Ammon's horn (tissue), 1 donor: ENCODE measurements around the gene TRAPPC12.
"Not testable (repeated sequence)": the region's sequence is repeated elsewhere in the genome, so short reads cannot be mapped to it uniquely, and the experiment has no call there.

ENCODE experiments used
- DNase-seq: peaks from one replicate; pipeline ENCODE4 v3.0.0-alpha.2; 2016; ENCODE audit warnings: low spot score

Gene TRAPPC12

DNA sequence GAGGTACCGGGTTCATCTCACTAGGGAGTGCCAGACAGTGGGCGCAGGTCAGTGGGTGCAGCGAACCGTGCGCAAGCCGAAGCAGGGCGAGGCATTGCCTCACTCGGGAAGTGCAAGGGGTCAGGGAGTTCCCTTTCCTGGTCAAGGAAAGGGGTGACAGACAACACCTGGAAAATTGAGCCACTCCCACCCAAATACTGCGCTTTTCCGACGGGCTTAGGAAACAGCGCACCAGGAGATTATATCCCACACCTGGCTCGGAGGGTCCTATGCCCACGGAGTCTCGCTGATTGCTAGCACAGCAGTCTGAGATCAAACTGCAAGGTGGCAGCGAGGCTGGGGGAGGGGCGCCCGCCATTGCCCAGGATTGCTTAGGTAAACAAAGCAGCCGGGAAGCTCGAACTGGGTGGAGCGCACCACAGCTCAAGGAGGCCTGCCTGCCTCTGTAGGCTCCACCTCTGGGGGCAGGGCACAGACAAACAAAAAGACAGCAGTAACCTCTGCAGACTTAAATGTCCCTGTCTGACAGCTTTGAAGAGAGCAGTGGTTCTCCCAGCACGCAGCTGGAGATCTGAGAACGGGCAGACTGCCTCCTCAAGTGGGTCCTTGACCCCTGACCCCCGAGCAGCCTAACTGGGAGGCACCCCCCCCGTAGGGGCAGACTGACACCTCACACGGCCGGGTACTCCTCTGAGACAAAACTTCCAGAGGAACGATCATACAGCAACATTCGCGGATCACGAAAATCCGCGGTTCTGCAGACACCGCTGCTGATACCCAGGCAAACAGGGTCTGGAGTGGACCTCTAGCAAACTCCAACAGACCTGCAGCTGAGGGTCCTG, 9.9 kb upstream of the TRAPPC12 start:
- DNase-seq, result not testable (repeated sequence)

DNA sequence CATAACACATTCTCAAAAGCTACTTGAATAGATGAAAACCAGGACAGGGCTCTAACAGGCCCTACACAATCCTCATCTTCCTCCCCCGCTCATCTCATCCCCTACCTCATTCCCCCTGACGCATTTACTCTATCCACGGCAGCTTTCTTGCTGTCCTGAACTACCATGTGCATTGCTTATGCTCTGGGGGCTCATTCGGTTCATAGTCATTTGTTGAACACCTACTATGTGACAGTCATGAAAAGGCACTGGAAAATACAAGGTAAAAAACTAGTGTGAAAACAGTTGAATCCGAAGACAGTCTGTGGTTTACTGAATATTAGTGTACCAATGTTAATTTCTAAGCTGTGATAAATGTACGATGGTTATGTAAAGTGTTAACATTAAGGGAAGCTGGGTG, 2.7 kb upstream of the TRAPPC12 start:
- no peak for DNase-seq

DNA sequence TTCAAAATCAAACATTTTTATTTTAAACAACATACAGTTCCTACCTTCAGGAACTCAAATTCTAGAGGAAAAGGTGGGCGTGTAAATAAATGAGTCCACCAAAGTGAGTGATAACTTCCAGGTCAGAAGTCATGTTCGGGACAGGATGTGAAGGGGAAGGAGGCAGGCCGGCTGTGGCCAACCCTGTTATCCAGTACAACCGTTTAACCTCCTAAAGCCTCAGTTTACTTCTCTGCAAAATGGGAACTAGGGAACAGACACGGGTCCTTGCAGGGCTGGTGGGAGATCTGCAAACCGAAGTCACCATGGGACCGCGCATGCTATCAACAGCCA, 2.2 kb upstream of the TRAPPC12 start:
- DNase-seq, result no peak

DNA sequence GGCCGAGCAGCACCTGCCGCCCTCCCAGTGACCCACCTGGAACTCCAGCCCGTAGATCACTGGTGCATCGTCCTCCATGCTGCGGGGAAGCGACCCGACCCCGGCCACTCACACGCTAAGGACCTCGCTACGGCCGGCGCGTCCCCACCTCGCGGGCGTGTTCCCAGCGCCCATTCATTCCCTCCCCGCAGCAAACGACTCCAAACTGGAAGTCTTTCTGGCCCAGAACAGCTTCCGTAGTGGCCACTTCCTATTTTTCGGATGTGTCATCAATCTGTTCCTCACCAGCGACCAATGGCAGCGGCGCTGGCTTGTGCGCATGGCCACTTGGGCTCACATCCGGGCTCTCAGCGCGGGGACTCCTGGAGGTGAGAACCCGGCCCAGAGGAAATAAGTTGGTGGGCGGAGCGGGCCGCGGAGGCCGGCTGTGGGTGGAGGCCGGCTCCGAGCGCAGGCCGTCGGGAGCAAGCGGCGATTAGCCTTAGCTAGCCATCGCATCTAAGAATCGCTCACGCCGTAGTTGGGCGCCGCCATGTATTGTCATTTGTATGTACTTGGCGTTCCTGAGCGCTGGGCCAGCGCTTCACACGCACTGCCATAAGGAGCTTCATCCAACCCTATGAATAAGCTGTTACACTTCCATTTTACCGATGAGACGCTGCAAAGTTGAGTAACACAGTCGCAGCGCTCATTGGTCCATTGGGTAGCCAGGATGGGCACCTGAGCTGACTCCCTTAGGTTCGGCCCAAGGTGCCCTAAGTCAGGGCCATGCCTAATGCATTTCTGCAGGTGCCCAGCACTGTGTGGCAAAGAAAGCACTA, 1.7 kb upstream of the TRAPPC12 start, which contains the start of gene EIPR1:
EIPR1 (minus strand) TSS at position 207 of the 821 bp plus-strand sequence; CDS start at position 78, 129 bp downstream.
- peak; percentile 96 for DNase-seq

DNA sequence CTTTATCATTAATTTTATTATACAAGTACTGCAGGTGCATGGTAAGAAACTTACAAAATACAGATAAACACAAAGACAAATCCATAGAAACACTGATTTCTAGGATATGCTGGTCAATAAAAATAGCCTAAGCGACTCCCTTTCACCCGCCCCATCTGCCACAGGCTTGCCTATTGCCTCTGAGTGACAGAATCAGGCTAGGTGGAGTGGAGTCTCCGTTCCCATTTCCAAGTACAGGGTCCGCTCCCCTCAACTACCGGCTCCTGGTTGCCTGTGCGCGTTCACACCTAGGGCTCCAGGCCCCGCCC, 201 bp upstream of the TRAPPC12 start:
- no peak for DNase-seq

DNA sequence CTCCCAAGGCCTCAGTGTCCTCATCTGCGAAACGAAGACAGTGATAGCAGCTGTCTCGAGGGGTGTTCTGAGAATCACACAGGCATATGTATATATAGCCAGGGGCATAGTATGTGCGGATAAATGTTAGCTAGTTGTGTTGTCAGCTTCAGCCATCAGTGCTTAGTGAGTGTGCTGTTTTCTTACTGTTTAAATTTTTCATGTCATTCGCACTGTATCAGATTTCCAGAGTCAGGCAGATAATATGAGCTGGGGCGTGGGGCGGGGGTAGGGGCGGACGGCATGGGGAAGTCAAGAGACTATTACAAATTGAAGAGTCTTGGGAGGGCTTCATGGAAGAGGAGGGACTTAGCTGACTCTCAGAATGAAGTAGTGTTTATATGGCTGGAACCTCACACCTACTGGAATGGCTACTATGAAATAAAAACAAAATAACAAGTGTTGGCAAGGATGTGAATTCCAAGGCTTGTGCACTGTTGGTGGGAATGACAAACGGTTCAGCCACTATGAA, 7.0 kb downstream of the TRAPPC12 start:
- no peak for DNase-seq

DNA sequence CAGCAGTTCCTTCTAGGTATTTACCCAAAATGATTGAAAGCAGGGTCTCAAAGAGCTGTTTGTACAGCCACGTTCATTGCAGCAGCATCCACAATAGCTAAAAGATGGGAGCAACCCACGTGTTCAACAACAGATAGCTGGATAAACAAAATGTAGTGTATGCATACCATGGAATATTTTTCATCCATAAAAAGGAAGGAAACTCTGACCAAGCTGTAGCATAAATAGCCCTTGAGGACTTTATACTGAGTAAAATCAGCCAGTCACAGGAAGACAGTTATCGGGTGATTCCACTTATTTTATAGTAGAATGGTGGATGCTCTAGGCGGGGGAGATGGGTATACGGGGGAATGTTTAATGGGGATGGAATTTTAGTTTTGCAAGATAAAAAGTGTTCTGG, 7.5 kb downstream of the TRAPPC12 start:
- no peak for DNase-seq

DNA sequence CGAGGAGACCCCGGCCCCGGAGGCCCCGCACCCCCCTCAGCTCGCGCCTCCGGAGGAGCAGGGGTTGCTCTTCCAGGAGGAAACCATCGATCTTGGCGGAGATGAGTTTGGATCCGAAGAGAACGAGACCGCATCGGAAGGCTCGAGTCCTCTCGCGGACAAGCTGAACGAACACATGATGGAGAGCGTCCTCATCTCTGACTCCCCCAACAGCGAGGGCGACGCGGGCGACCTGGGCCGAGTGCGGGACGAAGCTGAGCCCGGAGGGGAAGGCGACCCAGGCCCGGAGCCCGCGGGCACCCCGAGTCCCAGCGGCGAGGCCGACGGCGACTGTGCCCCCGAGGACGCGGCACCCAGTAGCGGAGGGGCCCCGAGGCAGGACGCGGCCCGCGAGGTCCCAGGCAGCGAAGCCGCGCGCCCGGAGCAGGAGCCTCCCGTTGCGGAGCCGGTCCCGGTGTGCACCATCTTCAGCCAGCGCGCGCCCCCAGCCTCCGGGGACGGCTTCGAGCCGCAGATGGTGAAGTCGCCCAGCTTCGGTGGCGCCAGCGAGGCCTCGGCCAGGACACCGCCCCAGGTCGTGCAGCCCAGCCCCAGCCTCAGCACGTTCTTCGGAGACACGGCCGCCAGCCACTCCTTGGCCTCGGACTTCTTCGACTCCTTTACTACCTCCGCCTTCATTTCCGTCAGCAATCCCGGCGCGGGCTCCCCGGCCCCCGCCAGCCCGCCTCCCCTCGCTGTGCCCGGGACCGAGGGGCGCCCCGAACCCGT, 8.3 kb downstream of the TRAPPC12 start:
- DNase-seq, result no peak

DNA sequence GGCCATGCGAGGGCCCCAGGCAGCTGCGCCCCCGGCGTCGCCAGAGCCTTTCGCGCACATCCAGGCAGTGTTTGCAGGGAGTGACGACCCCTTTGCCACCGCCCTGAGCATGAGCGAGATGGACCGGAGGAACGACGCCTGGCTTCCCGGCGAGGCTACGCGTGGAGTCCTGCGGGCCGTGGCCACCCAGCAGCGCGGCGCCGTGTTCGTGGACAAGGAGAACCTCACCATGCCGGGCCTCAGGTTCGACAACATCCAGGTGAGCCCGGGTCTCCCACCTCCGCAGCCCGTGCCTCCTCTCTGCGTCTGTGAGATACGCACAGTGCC, 8.9 kb downstream of the TRAPPC12 start:
- DNase-seq, result no peak

- DNase-seq, result no peak
Measured at GRCh38 chr2:3389193-3389592, 9.7 kb downstream of the TRAPPC12 start.

DNA sequence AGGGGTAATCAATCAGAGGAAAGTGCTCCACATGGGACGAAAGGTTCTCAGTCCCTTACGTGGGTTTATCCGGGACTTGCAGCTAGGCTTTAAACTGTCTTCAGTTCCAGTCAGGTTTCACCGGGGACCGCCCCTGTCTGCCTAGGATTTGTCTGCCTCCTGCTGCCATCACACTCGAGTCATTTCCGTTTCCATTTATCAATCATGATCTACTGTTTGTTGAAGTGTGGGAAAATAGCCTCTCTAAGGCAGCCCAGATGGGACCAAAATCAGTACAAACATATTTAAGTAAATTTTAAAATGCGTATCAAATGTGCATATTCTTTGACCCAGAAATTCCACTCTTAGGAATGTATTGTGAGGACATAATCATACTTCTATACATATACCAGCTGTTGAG, 10.5 kb downstream of the TRAPPC12 start:
- no peak for DNase-seq

GRCh38 chr2:3392216-3392615, 12.7 kb downstream of the TRAPPC12 start:
- DNase-seq, result no peak

DNA sequence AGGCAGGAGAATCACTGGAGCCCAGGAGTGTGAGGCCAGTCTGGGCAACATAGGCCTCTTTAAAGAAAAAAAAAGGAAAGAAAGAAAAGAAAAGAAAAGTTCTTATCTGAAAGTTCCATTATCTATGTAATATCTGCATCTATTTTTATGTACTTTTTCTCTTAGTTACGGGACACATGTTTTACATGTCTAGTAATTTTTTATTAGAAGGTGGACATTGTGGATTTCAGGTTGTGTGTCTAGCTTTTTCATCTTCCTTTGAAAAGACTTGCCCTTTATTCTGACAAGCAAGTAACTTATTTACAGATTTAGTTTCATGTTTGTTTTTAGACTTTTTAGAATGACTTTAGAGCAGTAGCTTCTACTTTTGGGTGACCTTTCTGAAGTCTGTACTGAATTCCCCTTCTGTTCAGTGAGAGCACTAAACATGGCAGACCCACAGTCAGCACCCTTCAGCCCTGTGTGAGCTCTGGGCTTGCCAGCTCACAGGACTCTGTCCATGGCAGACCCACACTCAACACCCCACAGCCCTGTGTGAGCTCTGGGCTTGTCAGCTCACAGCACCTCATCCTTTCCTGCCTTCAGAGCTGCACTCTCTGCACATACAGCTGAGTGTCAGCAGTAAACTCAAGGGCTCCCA, 17.5 kb downstream of the TRAPPC12 start:
- DNase-seq, result no peak

- no peak for DNase-seq
Measured at GRCh38 chr2:3398857-3399256, 19.4 kb downstream of the TRAPPC12 start.

- DNase-seq, result no peak
Measured at GRCh38 chr2:3399381-3399780, 19.9 kb downstream of the TRAPPC12 start.

- DNase-seq, result peak; percentile 93
Measured at GRCh38 chr2:3399829-3400228, 20.3 kb downstream of the TRAPPC12 start.

- no peak for DNase-seq
Measured at GRCh38 chr2:3403587-3404334, 24.3 kb downstream of the TRAPPC12 start.

DNA sequence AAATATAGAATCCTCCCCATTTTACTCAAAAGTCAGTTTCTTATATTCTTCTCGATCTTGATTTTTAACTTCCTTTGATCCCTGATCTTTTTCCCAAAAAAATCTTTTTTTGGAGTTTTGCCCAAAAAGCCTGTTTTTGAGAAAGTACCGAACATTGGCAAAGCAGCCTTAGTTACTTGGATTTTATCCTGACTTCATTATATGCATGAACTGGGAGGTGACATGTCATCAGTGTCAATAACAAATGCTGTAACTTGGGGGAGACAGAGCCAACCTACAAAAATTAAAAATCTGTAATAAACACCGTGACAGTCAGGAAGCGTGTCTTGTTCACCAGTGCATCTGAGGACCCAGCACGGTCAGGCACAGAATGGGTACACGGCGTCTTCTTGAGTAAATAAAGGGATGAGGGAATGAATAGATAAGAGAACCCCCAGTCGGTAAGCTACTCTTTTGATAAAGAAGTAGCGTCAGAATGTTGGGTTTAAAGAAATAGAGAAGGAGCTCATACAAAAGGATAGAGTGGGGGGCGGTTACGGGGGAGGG, 24.9 kb downstream of the TRAPPC12 start:
- DNase-seq, result no peak

- no peak for DNase-seq
Measured at GRCh38 chr2:3405307-3405706, 25.8 kb downstream of the TRAPPC12 start.

- no peak for DNase-seq
Measured at GRCh38 chr2:3405876-3406275, 26.4 kb downstream of the TRAPPC12 start.

- DNase-seq, result no peak
Measured at GRCh38 chr2:3406501-3406900, 27.0 kb downstream of the TRAPPC12 start.
